ENCODE data around the gene CEP135.
A peak's percentile ranks its signal among the peaks of the same experiment; 100 is the strongest.

CEP135 gene

GRCh38 chr4:56028165-56028564, 79.4 kb downstream of the CEP135 start:
- Mint-ChIP-seq H3K4me3 (no peak overlapping the region), H3K4me1 (no peaks in the 10 kb centered on the region)
- DNase-seq = no peak

GRCh38 chr4:56038487-56039162, 89.9 kb downstream of the CEP135 start:
- no peaks in the 10 kb centered on the region for H3K36me3 Mint-ChIP-seq (ENCODE audit: low read depth)
- peaks cover 5% of the 10 kb centered on the region for H3K27me3 Mint-ChIP-seq (ENCODE audit: low read depth, poor library complexity)
- H3K4me3 Mint-ChIP-seq = no peak overlapping the region

More at GRCh38 chr4:56028165-56028564, 79.4 kb downstream of the CEP135 start:
- Mint-ChIP-seq H3K36me3 (ENCODE audit: low read depth) (peaks cover 57% of the 10 kb centered on the region), H3K27me3 (ENCODE audit: low read depth, poor library complexity) (no peaks in the 10 kb centered on the region), H3K27ac (no peak overlapping the region), H3K9me3 (no peaks in the 10 kb centered on the region)
- TF ChIP-seq CTCF (IDR thresholded peaks at IDR 0.05) = no peak

GRCh38 chr4:56040842-56041241, 92.1 kb downstream of the CEP135 start:
- H3K9me3 Mint-ChIP-seq = no peaks in the 10 kb centered on the region
- no peak overlapping the region for H3K4me3 Mint-ChIP-seq
- no peak for DNase-seq
- no peak overlapping the region for H3K27ac Mint-ChIP-seq
- peaks cover 13% of the 10 kb centered on the region for H3K4me1 Mint-ChIP-seq
- no peak for TF ChIP-seq CTCF (IDR thresholded peaks at IDR 0.05)
- no peaks in the 10 kb centered on the region for H3K36me3 Mint-ChIP-seq (ENCODE audit: low read depth)
- peaks cover 9% of the 10 kb centered on the region for H3K27me3 Mint-ChIP-seq (ENCODE audit: low read depth, poor library complexity)

More at GRCh38 chr4:56038487-56039162, 89.9 kb downstream of the CEP135 start:
- Mint-ChIP-seq H3K4me1 (peaks cover 13% of the 10 kb centered on the region), H3K27ac (no peak overlapping the region), H3K9me3 (no peaks in the 10 kb centered on the region)
- no peak for TF ChIP-seq CTCF (IDR thresholded peaks at IDR 0.05)
- no peak for DNase-seq

- Mint-ChIP-seq H3K27ac (no peak overlapping the region), H3K4me3 (no peak overlapping the region), H3K27me3 (ENCODE audit: low read depth, poor library complexity) (peaks cover 9% of the 10 kb centered on the region), H3K9me3 (no peaks in the 10 kb centered on the region), H3K36me3 (ENCODE audit: low read depth) (no peaks in the 10 kb centered on the region), H3K4me1 (peaks cover 13% of the 10 kb centered on the region)
- no peak for DNase-seq
- TF ChIP-seq CTCF (IDR thresholded peaks at IDR 0.05) = no peak
These were observed 93.5 kb downstream of the CEP135 start for GRCh38 chr4:56042225-56042624.

GRCh38 chr4:56048383-56048701, 99.6 kb downstream of the CEP135 start:
- peaks cover 4% of the 10 kb centered on the region for H3K27me3 Mint-ChIP-seq (ENCODE audit: low read depth, poor library complexity)
- H3K9me3 Mint-ChIP-seq = no peaks in the 10 kb centered on the region
- peak overlapping the region; percentile 87 for H3K27ac Mint-ChIP-seq
- peaks cover 28% of the 10 kb centered on the region for H3K4me1 Mint-ChIP-seq
- no peak for DNase-seq
- peaks cover 5% of the 10 kb centered on the region for H3K36me3 Mint-ChIP-seq (ENCODE audit: low read depth)
- peak overlapping the region; percentile 86 for H3K4me3 Mint-ChIP-seq
- no peak for TF ChIP-seq CTCF (IDR thresholded peaks at IDR 0.05)

Measured in nephron progenitor cell (in vitro differentiated cells).